Mammary epithelial cell (primary cell): ENCODE results near the gene TTLL6.

ENCODE experiments used
- EZH2 ChIP-seq: IDR thresholded peaks from 2 replicates; pipeline ENCODE4 v1.6.1; 2012; ENCODE audit warnings: low read length, inconsistent platforms, borderline replicate concordance
- TF ChIP-seq, protein P1 (sequence below), 2 donors: IDR thresholded peaks in 1 of 2; conservative IDR thresholded peaks in 1 of 2; 2 replicates each; pipeline ENCODE4 v1.5.1; 2011 to 2012; ENCODE audit warnings: inconsistent platforms in 2 of 2, low read length in 2 of 2, mild to moderate bottlenecking in 2 of 2, control low read depth in 1 of 2, low read depth in 1 of 2; ENCODE audit not compliant: insufficient read depth in 1 of 2; ENCODE audit errors: extremely low read depth in 1 of 2

DNA sequence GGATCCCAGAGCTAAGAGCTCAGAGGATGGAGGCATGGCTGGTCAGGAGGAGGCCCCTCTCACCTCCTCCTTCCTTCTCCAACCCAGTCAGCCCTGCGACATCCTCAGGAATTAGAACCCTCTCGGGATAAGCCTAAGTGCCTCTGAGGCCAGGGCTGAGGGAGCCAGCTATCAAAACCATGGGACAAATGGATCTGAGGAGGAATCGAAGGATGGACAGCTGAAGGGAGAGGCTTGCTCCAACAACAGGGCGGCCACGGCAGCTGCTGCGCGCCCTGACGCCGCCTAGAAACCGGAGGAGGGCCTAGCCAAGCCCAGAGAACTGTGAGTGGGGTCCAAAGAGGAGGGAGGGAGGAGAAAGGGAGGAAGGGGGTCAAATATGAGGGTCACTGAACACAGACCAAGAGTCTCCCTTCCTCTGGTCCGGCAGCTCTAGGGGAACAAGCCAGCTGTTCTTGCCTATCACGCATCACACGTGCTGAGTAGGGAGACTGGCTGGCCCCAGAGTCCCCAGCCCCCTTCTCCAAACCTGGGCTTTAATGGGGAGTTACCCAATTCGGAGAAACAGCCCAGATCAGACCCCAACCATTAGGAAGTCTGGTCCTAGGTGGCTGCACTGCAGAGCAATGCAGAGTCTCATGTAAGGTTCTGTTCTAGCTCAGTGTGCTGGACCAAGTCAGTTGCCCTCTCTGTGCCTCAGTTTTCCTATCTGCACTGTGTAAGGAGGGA lies 82.5 kb downstream of the TTLL6 start:
- TF ChIP-seq, protein P1, sequence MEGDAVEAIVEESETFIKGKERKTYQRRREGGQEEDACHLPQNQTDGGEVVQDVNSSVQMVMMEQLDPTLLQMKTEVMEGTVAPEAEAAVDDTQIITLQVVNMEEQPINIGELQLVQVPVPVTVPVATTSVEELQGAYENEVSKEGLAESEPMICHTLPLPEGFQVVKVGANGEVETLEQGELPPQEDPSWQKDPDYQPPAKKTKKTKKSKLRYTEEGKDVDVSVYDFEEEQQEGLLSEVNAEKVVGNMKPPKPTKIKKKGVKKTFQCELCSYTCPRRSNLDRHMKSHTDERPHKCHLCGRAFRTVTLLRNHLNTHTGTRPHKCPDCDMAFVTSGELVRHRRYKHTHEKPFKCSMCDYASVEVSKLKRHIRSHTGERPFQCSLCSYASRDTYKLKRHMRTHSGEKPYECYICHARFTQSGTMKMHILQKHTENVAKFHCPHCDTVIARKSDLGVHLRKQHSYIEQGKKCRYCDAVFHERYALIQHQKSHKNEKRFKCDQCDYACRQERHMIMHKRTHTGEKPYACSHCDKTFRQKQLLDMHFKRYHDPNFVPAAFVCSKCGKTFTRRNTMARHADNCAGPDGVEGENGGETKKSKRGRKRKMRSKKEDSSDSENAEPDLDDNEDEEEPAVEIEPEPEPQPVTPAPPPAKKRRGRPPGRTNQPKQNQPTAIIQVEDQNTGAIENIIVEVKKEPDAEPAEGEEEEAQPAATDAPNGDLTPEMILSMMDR (conservative IDR thresholded peaks at IDR 0.05 in 1 of 2, IDR thresholded peaks at IDR 0.05 in 1 of 2; ENCODE audit: extremely low read depth in 1 of 2, insufficient read depth in 1 of 2, low read depth in 1 of 2, low read length in 2 of 2): no peak
- TF ChIP-seq EZH2: peak; percentile 21
